ENCODE data around the gene PLBD1. TPM values are rescaled to one million over a fixed set of nuclear protein-coding genes. Genes with fewer than 3 reads are reported as not detected.
A peak's percentile ranks its signal among the peaks of the same experiment; 100 is the strongest.

The PLBD1 gene
- total and polyA plus RNA-seq, 4 donors: 9.5 to 40.9 (median 25.8) TPM

GRCh38 chr12:14561677-14562238 is 5.9 kb downstream of the PLBD1 start:
- 96% methylated on average over 9 of the region's 9 CpGs for WGBS, 2 donors
- Histone ChIP-seq H3K27me3 (ENCODE audit: control insufficient read depth in 3 of 3, insufficient read depth in 3 of 3, low read length in 2 of 3) (no peaks in the 10 kb centered on the region), H3K9ac (ENCODE audit: insufficient read depth in 1 of 2, low read length in 2 of 2) (no peak overlapping the region), H3K27ac (ENCODE audit: low read depth in 1 of 2, low read length in 1 of 2) (peak overlapping the region in 1 of 2 donors; percentile 73), H3K4me3 (no peak overlapping the region), H3K9me3 (ENCODE audit: control insufficient read depth in 4 of 4, insufficient read depth in 3 of 4, low read length in 3 of 4) (no peaks in the 10 kb centered on the region), H3K36me3 (ENCODE audit: control insufficient read depth in 4 of 4, insufficient read depth in 4 of 4, low read length in 4 of 4) (no peaks in the 10 kb centered on the region), H3K4me1 (ENCODE audit: control insufficient read depth in 5 of 5, insufficient read depth in 5 of 5, low read length in 5 of 5) (peaks cover 0 to 1% (median 0%) of the 10 kb centered on the region in 5 donors)
- DNase-seq: no peak
- no peak for ATAC-seq (ENCODE audit: insufficient read depth, low FRiP score)
- TF ChIP-seq, protein P1, sequence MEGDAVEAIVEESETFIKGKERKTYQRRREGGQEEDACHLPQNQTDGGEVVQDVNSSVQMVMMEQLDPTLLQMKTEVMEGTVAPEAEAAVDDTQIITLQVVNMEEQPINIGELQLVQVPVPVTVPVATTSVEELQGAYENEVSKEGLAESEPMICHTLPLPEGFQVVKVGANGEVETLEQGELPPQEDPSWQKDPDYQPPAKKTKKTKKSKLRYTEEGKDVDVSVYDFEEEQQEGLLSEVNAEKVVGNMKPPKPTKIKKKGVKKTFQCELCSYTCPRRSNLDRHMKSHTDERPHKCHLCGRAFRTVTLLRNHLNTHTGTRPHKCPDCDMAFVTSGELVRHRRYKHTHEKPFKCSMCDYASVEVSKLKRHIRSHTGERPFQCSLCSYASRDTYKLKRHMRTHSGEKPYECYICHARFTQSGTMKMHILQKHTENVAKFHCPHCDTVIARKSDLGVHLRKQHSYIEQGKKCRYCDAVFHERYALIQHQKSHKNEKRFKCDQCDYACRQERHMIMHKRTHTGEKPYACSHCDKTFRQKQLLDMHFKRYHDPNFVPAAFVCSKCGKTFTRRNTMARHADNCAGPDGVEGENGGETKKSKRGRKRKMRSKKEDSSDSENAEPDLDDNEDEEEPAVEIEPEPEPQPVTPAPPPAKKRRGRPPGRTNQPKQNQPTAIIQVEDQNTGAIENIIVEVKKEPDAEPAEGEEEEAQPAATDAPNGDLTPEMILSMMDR (IDR thresholded peaks at IDR 0.05; ENCODE audit: control extremely low read depth, extremely low read depth): no peak

DNA sequence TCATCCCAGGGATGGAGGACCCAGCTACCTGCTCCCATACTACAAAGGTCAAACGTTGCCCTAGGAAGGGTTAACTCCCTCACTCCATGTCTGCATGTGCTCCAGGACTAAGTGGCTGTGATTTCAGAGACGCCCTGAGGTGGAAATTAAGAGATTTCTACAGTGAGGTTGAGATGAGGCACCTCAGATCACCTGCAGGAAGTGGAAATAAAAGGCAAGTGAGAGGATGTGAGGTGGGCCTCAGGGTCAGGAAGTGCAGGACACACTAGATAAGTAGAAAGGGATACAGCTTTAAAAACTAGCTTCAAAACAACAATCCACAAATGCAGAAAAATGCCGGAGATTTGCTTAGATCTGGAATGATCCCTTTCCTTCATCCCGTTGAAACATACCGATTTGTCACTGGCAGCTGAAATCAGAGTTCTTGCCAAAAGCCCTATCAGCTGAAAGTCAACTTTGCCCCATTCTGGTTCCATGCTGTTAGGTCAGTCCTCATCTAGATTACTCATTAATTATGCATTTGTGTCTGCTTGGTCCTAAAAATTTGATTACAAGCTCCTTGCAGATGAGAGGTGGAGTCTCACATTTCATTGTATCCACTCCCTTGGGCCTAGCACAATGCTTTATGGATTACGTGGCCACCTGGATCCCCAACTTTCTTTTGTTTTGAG is 6.6 kb downstream of the PLBD1 start:
- peaks cover 0 to 1% (median 0%) of the 10 kb centered on the region in 5 donors for H3K4me1 ChIP-seq (ENCODE audit: control insufficient read depth in 5 of 5, insufficient read depth in 5 of 5, low read length in 5 of 5)
- ATAC-seq (ENCODE audit: insufficient read depth, low FRiP score): no peak
- H3K9me3 ChIP-seq (ENCODE audit: control insufficient read depth in 4 of 4, insufficient read depth in 3 of 4, low read length in 3 of 4): no peaks in the 10 kb centered on the region
- DNase-seq: no peak
- no peaks in the 10 kb centered on the region for H3K36me3 ChIP-seq (ENCODE audit: control insufficient read depth in 4 of 4, insufficient read depth in 4 of 4, low read length in 4 of 4)
- H3K27me3 ChIP-seq (ENCODE audit: control insufficient read depth in 3 of 3, insufficient read depth in 3 of 3, low read length in 2 of 3): no peaks in the 10 kb centered on the region
- H3K27ac ChIP-seq (ENCODE audit: low read depth in 1 of 2, low read length in 1 of 2): no peak overlapping the region
- TF ChIP-seq, protein P1 (IDR thresholded peaks at IDR 0.05; ENCODE audit: control extremely low read depth, extremely low read depth): no peak
- 59 to 61% methylated on average over 6 of the region's 6 CpGs for WGBS, 2 donors
- H3K9ac ChIP-seq (ENCODE audit: insufficient read depth in 1 of 2, low read length in 2 of 2): no peak overlapping the region
- no peak overlapping the region for H3K4me3 ChIP-seq

DNA sequence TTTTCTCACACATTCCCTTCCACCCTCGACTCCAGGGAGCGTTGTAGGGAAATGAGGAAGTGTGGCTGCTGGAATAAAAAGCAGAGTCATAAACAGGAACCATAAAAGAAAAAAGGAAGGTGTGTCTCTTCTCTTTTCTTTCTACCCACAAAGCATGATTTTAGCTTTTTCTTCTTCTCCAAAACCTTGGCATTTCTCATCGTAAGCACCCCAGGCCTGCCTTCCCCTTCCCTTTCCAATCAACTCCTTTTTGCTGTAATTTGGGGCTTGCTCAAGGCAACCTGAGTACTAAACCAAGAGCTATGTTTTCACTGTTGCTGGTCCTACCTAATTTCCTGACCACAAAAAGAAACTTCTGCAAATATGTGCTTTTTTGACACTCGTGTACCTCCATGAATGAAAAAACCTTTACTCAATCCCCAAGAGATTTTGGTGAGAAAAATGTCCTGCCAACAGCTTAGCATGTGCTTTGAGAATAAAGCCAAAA is 9.2 kb downstream of the PLBD1 start:
- no peaks in the 10 kb centered on the region for H3K36me3 ChIP-seq (ENCODE audit: control insufficient read depth in 4 of 4, insufficient read depth in 4 of 4, low read length in 4 of 4)
- H3K4me3 ChIP-seq: no peak overlapping the region
- no peak overlapping the region for H3K27ac ChIP-seq (ENCODE audit: low read depth in 1 of 2, low read length in 1 of 2)
- DNase-seq: no peak
- no peak overlapping the region for H3K9ac ChIP-seq (ENCODE audit: insufficient read depth in 1 of 2, low read length in 2 of 2)
- H3K27me3 ChIP-seq (ENCODE audit: control insufficient read depth in 3 of 3, insufficient read depth in 3 of 3, low read length in 2 of 3): no peaks in the 10 kb centered on the region
- TF ChIP-seq, protein P1 (IDR thresholded peaks at IDR 0.05; ENCODE audit: control extremely low read depth, extremely low read depth): no peak
- no peak for ATAC-seq (ENCODE audit: insufficient read depth, low FRiP score)
- peaks cover 0 to 13% (median 5%) of the 10 kb centered on the region in 5 donors for H3K4me1 ChIP-seq (ENCODE audit: control insufficient read depth in 5 of 5, insufficient read depth in 5 of 5, low read length in 5 of 5)
- 24 to 51% methylated on average over 4 of the region's 4 CpGs for WGBS, 2 donors
- no peaks in the 10 kb centered on the region for H3K9me3 ChIP-seq (ENCODE audit: control insufficient read depth in 4 of 4, insufficient read depth in 3 of 4, low read length in 3 of 4)
